ENCODE results near the gene QSOX2. TPM values are rescaled to one million over a fixed set of nuclear protein-coding genes. Genes with fewer than 3 reads are reported as not detected.

QSOX2 gene
- total RNA-seq, 1 donor from 2014 or later, result 24.1 TPM

- Mint-ChIP-seq H3K4me1 (ENCODE audit: low read depth) (no peaks in the 10 kb centered on the region), H3K27me3 (peaks cover 62% of the 10 kb centered on the region), H3K27ac (no peak overlapping the region), H3K4me3 (ENCODE audit: low read depth) (no peak overlapping the region), H3K9me3 (ENCODE audit: low read depth) (no peaks in the 10 kb centered on the region), H3K36me3 (ENCODE audit: insufficient read depth) (no peaks in the 10 kb centered on the region)
- no peak for DNase-seq (ENCODE audit: low spot score, unreplicated experiment)
- no peak for TF ChIP-seq CTCF (IDR thresholded peaks at IDR 0.05; ENCODE audit: unreplicated experiment)
Observed at GRCh38 chr9:136196404-136197083, 49.1 kb downstream of the QSOX2 start.

DNA sequence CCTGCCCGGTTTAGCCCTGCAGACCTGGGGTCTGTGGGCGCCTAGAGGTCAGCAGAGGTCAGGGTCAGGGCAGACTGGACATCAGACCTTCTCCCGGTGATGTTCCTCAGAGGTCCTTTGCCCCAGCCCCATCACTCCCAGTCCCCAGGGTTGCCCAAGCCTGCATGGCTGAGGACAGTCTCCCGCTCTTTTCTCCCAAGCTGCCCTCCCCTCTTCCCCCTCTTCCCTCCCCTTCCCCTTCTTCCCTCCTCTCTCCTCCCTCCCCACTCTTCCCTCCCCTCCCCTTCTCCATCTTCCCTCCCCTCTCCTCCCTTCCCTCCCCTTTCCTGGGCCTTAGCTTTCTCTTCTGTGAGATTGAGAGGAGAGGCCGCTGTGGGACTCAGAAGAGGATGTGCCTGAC is 51.1 kb downstream of the QSOX2 start:
- H3K27ac Mint-ChIP-seq, result no peak overlapping the region
- no peaks in the 10 kb centered on the region for H3K4me1 Mint-ChIP-seq (ENCODE audit: low read depth)
- no peaks in the 10 kb centered on the region for H3K36me3 Mint-ChIP-seq (ENCODE audit: insufficient read depth)
- no peak for TF ChIP-seq CTCF (IDR thresholded peaks at IDR 0.05; ENCODE audit: unreplicated experiment)
- no peak for DNase-seq (ENCODE audit: low spot score, unreplicated experiment)
- peaks cover 62% of the 10 kb centered on the region for H3K27me3 Mint-ChIP-seq
- H3K9me3 Mint-ChIP-seq (ENCODE audit: low read depth), result no peaks in the 10 kb centered on the region
- no peak overlapping the region for H3K4me3 Mint-ChIP-seq (ENCODE audit: low read depth)

GRCh38 chr9:136193891-136194279 is 51.7 kb downstream of the QSOX2 start:
- Mint-ChIP-seq H3K4me1 (ENCODE audit: low read depth) (no peaks in the 10 kb centered on the region), H3K27me3 (peaks cover 61% of the 10 kb centered on the region), H3K36me3 (ENCODE audit: insufficient read depth) (no peaks in the 10 kb centered on the region), H3K9me3 (ENCODE audit: low read depth) (no peaks in the 10 kb centered on the region), H3K27ac (no peak overlapping the region), H3K4me3 (ENCODE audit: low read depth) (no peak overlapping the region)
- DNase-seq (ENCODE audit: low spot score, unreplicated experiment), result no peak
- no peak for TF ChIP-seq CTCF (IDR thresholded peaks at IDR 0.05; ENCODE audit: unreplicated experiment)

- no peak for DNase-seq (ENCODE audit: low spot score, unreplicated experiment)
- Mint-ChIP-seq H3K27ac (no peak overlapping the region), H3K27me3 (peaks cover 58% of the 10 kb centered on the region), H3K4me3 (ENCODE audit: low read depth) (no peak overlapping the region), H3K4me1 (ENCODE audit: low read depth) (no peaks in the 10 kb centered on the region), H3K9me3 (ENCODE audit: low read depth) (no peaks in the 10 kb centered on the region), H3K36me3 (ENCODE audit: insufficient read depth) (no peaks in the 10 kb centered on the region)
- no peak for TF ChIP-seq CTCF (IDR thresholded peaks at IDR 0.05; ENCODE audit: unreplicated experiment)
Observed at GRCh38 chr9:136193127-136193890, 52.3 kb downstream of the QSOX2 start.

DNA sequence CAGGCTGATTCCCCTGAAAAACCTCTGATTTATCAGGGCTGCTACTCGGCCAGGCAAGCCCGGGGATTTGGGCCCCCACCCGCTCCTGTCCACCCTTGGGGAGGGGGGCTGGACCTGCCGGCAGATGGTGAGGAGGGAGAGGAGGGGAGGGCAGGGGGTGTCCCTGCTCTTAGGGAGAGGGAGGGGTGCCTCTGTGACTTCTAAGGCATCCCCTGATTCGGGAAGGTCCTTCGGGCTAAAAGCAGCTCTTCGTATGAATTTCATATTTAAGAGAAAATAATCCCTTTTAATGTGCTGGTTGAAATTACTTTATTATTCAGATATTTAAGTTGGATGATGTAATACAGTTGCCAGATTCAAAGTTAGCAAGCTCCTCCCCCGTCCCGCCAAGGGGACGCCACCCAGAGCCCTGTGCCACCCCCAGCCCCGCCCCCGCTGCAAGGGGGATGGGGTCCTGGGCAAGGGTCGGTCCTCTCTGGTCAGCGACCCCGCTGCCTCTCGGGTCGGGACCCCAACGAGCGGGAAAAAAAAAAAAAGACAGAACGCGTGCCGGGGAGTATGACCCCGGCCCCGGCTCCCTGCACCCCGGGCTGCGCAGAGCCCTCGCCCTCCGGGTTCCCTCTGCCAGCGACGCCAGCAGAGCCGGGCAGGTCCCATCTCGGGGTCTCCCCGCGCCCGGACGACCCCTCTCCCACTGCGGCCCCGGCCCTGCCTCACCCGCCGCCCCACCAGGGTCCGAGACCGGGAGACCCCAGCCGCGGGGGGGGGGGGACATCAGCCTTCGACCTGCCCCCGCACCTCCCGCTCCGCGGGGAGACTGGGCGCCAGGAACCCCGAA is 53.1 kb downstream of the QSOX2 start:
- no peak overlapping the region for H3K4me3 Mint-ChIP-seq (ENCODE audit: low read depth)

More for the DNA sequence above, 53.1 kb downstream of the QSOX2 start:
- no peak overlapping the region for H3K27ac Mint-ChIP-seq
- H3K27me3 Mint-ChIP-seq, result peaks cover 56% of the 10 kb centered on the region
- DNase-seq (ENCODE audit: low spot score, unreplicated experiment), result no peak
- no peaks in the 10 kb centered on the region for H3K4me1 Mint-ChIP-seq (ENCODE audit: low read depth)
- no peaks in the 10 kb centered on the region for H3K36me3 Mint-ChIP-seq (ENCODE audit: insufficient read depth)
- no peaks in the 10 kb centered on the region for H3K9me3 Mint-ChIP-seq (ENCODE audit: low read depth)
- TF ChIP-seq CTCF (IDR thresholded peaks at IDR 0.05; ENCODE audit: unreplicated experiment), result no peak

Measured in progenitor cell of endocrine pancreas (in vitro differentiated cells).